Suppressor macrophage (primary cell): ENCODE measurements around the gene CTDSPL2.
A peak's percentile ranks its signal among the peaks of the same experiment; 100 is the strongest.
"Not testable (repeated sequence)": the region's sequence is repeated elsewhere in the genome, so short reads cannot be mapped to it uniquely, and the experiment has no call there.

Experiments
- DNase-seq, 4 experiments: peaks; one replicate each; pipeline ENCODE4 v3.0.0-alpha.2; 2020 to 2022

CTDSPL2 gene

DNA sequence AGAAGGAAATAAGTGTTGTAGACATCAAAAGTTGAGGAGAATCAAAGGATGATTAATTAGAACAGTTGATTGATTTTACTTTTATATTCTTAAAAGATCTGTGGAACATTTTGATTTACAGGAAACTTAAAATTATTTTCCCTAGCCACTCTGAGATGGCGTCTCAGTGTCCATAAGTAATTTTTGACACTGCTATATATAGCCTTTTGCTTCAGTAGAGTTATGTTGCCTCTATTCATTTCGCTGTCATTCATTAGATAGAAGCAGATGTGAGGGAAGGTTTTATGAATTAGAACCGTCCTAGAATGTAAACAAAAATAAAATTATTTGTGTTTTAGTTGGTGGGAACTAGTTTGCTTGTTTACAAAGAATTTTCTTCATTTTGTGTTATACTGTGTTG, 58.5 kb downstream of the CTDSPL2 start:
- no peak for DNase-seq

DNA sequence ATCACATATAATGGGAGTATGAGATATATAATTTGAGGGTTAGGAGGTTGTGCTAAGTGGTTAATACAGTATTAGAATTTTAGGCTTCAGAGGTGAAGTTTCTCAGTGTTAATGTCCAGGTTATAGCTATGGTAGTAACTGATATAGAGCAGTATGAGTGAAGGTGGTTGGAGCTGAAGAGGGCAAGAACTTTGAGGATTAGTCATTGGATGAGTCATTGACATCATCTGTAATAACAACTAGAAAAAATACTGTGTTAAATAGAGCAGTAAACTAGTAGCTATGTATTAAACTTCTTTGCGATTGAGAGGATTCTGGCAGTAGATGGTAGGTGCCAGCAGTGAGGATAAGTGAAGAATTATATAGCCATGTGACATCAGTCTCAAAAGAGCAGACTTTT, 62.0 kb downstream of the CTDSPL2 start:
- peak in 2 of 4 experiments; percentile 22 to 26 for DNase-seq

DNA sequence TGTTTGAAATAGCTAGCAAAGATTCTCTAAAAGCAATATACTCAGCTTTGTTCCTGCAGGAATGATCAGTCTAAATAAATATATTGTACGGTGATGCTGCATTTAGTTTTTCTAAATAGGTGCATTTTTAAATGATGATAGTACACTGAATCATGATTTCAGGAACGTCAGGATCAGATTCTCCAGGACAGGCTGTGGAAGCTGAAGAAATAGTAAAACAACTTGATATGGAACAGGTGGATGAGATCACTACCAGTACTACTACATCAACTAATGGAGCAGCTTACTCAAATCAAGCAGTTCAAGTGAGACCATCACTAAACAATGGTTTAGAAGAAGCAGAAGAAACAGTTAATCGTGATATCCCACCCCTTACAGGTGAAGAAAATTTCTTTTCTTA, 63.2 kb downstream of the CTDSPL2 start:
- no peak for DNase-seq

DNA sequence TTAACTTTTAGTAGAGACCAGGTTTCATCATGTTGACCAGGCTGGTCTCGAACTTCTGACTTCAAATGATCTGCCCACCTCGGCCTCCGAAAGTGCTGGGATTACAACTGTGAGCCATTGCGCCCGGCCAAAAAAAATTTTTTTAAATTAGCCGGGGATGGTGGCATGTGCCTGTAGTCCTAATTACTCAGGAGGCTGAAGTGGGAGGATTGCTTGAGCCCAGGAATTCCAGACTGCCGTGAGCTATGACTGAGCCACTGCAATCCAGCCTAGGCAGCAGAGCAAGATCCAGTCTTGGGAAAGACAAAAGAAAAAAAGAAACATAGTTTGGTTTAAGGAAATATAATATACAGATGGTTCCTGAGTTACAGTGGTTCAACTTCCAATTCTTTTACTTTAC, 64.6 kb downstream of the CTDSPL2 start:
- DNase-seq = no peak

DNA sequence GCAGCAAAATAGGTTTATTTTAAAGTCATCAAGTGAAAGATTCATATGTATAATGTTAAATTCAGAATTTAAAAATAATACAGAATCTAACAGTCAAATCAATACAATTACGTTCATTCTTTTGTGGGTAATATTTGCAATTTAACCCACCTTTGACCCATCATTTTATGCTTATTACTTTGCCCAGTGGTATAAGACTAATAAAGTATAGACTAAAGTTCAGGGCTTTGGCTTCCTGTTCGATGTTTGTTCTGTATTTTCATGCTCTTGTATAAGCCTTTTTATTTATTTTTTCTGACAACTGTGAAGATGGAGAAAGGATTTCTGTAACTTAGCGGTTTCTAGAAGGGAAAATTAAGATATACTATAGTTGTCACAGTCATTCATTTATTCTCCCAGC, 65.2 kb downstream of the CTDSPL2 start:
- DNase-seq = no peak

DNA sequence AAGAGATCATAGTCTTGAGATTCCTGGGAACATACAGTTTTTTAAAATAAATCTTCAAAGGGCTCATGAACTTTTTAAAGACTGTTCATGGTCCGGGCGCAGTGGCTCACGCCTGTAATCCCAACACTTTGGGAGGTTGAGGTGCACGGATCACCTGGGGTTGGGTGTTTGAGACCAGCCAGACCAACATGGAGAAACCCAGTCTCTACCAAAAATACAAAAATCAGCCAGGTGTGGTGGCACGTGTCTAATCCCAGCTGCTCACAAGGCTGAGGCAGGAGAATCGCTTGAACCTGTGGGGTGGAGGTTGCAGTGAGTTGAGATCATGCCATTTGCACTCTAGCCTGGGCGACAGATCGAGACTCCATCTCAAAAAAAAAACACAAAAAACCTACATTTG, 68.1 kb downstream of the CTDSPL2 start:
- DNase-seq = no peak

DNA sequence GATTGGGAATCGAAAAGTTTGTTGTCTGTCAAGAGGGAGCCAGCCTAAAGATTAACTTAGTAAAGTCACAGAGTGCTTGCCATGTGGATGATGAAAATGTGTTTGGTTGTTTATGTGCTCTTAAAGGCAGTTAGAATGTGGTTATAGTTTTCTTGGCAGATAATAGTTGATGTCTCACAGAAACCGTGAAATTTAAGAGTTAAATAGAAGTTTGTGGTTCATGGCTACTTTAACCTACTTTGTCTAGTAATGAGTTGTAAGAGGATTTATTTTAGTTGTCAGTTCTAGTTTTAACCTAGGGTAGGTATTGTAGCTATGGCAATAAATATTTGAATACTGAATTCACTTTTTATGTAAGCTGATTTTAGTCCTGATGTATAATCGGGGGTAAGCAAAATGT, 73.1 kb downstream of the CTDSPL2 start:
- no peak for DNase-seq

DNA sequence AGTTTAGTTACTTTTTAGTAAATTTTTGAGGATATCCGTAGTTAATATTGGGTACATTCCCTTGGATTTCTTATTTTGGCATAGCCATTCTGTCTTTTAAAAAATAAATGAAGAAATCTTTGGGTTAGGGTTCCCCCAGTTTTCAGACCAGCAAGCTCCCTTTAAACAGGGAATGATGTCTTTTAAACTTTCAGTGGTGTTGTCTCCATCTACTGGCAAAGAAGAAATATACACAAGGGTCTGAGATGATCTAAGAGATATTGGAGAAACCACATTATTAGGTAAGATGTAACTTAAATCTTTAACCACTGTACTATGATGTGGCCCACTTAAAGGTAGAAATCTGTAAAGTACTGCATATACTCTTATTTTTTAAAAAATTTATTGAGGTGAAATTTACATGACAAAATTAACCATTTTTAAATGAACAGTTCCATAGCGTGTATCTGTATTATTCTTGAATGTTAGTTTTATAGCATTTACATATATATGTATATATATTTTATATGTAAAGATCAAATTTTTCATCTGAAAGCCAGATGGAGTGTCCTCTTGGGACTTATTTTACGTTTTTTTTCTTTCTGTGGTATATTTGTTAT, 74.4 kb downstream of the CTDSPL2 start:
- peak; percentile 2 to 62 (median 28) for DNase-seq

DNA sequence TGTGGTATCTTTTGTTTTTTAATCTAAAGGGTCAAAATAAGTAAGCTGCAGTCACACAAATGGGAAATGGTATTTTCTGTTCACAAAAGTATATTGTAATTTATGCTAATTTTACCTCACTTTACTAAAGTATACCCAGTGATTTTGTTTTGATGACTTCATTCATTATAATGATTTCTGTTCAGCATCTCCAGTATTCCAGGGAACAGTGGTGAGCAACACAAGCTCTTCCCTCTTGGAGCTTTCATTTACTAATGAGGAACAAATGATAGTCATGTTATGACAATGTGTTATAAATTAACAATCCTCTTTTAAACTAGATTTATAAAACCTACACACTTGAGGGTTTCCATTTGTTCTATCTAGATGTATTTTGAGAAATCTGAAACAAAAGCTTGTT, 89.0 kb downstream of the CTDSPL2 start:
- DNase-seq = no peak

DNA sequence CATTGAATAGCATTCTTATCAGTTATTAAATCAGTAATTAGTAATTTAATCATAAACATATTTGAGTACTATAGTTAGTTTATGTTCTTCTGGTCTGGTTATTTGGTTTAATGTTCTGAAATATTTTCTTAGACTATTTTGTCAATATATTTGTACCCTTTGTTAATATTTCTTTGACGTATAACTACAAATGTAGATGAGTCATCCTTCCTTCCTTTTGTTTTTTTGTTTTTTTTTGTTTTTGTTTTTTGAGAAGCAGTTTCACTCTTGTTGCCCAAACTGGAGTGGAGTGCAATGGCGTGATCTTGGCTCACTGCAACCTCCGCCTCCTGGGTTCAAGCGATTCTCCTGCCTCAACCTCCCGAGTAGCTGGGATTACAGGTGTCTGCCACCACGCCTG, 92.1 kb downstream of the CTDSPL2 start:
- no peak for DNase-seq

DNA sequence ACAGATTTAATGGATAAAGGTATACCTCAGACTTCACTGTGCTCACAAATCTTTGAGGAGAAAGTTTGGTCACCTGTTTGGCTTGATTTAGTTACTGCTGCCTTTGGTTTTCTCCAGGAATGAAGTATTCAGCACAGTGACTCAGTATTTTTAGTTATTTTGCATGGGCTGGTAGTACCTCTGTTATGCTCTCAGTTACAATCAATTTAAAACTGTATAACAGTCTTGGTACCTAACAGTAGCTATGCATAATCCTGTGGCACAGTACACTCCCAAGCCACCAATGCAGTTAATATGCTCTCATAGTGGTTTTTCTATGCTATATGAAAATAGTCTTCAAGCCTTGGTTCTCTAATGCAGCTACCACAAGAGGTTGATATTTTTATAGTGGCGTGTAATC, 97.6 kb downstream of the CTDSPL2 start:
- no peak for DNase-seq

DNA sequence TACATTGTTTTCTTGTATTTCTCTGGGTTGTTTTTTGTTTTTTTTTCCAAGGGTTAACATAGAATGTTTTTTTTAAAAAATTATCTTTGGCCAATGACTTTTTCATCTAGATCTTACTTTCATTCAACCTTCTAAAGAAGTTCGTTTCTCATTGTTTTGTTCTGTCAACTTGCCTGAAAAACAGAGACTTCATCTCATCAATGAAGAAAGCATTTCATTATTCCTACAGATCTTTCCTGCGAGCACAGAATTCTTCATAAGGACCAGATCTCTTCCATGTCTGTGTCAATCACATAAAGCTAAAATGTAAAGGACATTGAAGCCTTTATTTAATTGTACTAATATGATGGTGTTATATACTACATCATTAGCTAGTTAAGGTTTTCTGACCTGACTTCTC, 99.8 kb downstream of the CTDSPL2 start:
- no peak for DNase-seq

DNA sequence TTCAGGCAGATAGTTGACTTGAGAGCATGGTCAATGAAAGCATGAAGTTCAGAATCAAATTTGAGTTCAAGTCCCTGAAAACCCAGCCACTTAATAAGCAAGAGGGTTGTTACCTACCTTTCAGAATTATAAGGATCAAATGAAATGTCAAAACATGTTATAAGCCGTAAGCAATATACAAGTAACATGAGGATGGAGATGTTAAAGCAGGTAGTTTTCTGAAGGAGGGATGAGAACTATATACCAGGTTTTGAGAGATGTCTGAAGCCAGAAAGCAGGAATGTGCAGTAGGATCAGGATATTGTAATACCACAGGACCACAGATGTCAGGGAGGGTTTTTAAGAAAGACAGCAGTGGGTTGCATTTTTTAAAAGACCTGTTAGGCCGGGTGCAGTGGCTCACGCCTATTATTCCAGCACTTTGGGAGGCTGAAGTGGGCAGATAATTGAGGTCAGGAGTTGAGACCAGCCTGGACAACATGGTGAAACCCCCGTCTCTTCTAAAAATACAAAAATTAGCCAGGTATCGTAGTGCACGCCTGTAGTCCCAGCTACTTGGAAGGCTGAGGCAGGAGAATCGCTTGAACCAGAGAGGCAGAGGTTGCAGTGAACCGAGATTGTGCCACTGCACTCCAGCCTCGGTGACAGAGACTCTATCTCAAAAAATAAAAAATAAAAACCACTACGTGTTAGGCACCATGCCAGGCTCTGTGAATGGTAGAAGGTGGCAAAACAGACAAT, 102.6 kb downstream of the CTDSPL2 start:
- no peak for DNase-seq

DNA sequence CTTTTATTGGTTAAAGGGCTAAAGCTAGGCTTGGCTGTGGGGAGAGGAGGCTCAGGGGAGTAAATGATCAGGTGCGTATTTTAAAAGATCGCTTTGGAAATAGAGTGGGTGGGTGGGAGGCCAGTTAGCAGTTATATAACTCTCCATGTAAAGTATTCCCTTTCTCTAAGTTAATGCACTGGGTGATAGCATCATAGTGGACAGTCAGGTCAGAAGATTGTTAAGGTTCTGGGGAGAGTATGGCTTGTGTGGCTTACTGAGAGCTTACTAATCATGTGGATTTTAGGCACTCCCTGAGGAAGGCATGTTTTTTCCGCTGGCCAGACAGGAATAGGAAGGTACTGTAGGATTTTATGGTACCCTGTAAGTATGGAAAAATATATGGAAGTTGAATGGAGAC, 103.2 kb downstream of the CTDSPL2 start:
- no peak for DNase-seq

DNA sequence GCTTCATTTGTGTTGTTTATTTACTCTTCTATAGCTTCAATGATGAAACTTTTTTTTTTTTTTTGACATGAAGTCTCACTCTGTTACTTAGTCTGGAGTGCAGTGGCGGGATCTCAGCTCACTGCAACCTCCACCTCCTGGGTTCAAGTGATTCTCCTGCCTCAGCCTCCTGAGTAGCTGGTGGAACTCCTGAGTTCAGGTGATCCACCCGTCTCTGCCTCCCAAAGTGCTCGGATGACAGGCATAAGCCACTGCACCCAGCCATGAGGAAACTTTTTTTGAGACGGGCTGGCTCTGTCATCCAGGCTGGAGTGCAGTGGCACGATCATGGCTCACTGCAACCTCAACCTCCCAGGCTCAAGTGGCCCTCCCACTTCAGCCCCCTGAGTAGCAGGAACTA, 104.8 kb downstream of the CTDSPL2 start:
- DNase-seq = not testable (repeated sequence)

DNA sequence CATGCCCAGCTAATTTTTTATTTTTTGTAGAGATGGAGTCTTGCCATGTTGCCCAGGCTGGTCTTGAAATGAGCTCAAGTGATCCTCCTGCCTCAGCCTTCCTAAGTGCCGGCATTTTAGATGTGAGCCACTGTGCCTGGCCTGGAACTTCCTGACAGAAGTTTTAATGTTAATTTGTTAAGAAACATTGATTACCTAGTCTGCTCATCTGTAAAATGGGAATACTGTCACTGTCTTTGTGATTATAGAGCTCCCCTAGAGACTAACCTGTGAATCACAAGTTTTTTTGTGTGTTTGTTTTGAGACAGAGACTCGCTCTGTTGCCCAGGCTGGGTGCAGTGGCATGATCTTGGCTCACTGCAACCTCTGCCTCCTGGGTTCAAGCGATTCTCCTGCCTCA, 105.3 kb downstream of the CTDSPL2 start:
- no peak for DNase-seq

DNA sequence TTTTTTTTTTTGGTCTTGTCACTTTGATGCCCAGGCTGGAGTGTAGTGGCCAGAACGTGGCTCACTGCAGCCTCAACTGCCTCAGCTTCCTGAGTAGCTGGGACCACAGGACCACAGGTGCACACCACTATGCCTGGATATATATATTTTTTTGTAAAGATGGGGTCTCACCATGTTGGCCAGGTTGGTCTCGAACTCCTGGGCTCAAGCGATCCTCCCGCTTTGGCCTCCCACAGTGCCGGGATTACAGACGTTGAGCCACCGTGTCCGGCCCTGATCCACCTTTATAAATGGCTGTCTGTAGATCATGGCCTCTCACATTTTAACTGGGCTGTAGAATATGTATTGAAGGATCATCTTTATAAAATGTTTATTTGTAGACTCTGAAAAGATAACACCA, 107.7 kb downstream of the CTDSPL2 start:
- no peak for DNase-seq

DNA sequence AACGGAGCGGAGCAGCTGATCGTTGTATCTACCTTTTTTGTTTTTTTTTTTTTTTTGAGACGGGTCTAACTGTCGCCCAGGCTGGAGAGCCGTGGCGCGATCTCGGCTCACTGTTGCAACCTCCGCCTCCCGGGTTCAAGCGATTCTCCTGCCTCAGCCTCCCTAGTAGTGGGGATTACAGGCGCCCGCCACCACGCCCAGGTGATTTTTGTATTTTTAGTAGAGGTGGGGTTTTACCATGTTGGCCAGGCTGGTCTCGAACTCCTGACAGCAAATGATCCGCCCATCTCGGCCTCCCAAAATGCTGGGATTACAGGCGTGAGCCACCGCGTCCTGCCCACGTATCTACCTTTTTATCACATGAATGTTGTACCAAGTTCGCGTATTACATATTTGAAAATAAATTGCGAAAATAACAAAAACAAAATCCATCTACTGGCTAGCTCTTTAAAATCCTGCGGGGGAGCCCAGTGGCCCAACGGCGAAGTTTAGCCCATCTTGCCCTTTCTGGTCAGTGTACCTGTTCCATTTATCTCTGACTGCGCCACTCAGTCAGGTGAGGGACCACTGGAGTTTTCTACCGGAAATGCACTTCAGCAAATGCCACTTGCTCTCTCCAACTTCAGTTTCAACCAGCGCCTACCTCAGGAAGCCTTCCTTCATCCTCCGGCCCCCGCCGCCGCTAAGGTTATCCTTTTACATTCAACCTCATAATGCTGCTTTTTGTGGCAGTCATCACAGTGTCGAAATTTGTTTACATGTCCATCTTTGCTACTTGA, 108.3 kb downstream of the CTDSPL2 start:
- peak in 3 of 4 experiments; percentile 19 to 38 (median 33) for DNase-seq

DNA sequence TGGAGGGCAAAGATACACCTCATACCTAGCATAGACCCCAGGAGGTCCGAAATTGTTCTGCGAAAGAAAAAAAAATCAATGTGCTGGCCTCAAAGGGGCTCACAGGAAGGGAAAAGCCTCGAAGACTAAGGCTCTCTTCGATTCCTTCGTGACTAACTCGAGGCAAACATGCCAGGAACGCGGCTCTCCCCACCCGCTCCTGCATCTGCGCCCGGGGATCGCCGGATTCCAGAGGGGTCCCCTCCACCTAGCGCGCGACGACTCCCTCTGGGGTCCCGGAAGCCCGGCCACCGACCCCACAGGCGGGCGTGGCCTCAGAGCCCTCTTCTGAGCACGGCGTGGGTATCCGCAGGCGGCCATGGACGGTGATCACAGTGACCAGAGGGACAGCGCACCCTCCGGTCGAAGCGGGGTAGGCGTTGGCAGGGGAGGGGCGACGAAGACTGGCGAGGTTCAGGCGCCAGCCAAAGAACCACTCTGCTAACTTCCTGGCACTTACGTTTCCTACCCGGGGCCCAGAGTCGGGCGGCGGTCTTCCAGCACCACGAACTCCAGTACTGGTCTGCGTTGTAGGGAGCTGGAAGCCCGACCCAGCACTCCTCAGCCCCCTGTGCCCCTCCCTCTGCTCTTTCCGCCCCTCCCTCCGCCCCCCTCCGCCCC, 109.0 kb downstream of the CTDSPL2 start:
- DNase-seq = peak; percentile 90 to 94 (median 92)

DNA sequence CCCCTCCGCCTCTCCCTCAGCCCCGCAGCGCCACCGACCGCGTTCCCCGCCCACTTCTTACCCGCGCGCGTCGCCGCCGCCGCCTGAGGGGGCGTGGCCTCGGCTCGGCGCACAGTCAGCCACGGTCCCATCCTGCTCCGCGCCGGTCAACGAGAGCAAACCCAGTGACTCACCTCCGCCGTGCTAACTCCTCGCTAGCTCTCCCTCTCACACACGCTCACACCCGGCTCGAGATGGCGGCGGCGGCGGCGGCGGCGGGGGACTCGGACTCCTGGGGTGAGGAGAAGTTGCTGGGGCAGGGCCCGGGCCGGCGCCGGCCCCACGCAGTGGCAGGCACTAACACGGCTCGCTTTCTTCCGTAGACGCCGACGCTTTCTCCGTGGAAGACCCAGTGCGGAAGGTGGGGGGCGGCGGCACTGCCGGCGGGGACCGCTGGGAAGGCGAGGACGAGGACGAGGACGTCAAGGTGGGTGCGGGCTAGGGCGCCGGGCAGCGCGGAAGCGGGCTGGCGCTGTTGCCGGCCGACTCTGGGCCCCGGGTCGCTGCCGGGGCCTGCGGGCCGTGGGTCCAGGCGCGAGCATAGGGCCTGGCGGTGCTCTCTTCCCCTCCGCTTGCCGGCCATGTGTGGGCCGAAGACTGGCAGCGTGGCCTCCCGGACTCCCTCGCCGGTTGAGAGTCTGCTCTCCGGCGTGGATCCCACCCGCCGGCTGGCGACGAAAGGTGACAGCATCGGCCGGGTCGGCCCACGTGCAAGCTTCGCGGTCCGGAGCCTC, 109.7 kb downstream of the CTDSPL2 start, which contains the start of gene EIF3J:
TSS of gene EIF3J (plus strand) at position 186 of the 773 bp plus-strand sequence. CDS start at position 234, 48 bp downstream.
- peak; percentile 95 to 98 (median 97) for DNase-seq

DNA sequence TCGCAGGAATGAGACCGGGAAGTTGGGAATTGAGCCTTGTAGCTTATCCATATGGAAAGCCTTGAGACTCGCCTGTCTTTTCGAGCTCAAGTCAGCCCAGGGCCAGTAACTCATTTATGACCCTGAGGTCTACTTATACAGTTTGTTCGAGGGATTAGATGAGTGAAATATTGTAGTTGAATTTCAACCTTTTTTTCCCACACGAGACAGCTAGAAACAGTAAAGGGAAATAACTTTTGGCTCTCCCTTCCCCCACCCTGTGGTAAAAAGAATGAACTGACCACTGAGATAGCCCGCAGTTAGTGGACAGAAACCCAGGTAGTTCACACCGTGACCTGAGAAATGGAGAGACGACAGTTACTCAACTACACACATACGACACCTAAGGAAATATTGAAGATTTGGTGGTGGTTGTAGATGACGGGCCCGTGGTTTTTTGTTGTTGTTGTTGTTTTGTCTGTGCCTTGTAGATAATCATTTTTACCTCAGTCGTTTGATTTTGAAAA, 110.4 kb downstream of the CTDSPL2 start:
- peak in 2 of 4 experiments; percentile 38 to 39 for DNase-seq
